Neural progenitor cell (in vitro differentiated cells): ENCODE measurements around the gene SLC6A7. TPM values are rescaled to one million over a fixed set of nuclear protein-coding genes. Genes with fewer than 3 reads are reported as not detected.

Source experiments
- DNase-seq: peaks from one replicate; pipeline ENCODE4 v3.0.0-alpha.2; 2016; ENCODE audit warnings: low spot score
- H2AFZ ChIP-seq: fragments of 200-600 bp; sonication (generic); replicated peaks from 2 replicates; pipeline ENCODE4 v1.6.1; 2016; ENCODE audit warnings: antibody characterized with exemption
- H3F3A ChIP-seq: fragments of 200-600 bp; sonication (generic); 2 replicates; pipeline ENCODE4 v1.6.1; 2016; ENCODE audit warnings: antibody characterized with exemption, low read depth
- H3K27ac ChIP-seq: fragments of 200-600 bp; sonication (generic); 2 replicates; pipeline ENCODE4 v1.5.1; 2016; ENCODE audit warnings: mild to moderate bottlenecking
- H3K27me3 ChIP-seq: fragments of 200-600 bp; sonication (generic); 2 replicates; pipeline ENCODE4 v1.6.1; 2016; ENCODE audit warnings: mild to moderate bottlenecking, moderate library complexity
- H3K36me3 ChIP-seq: fragments of 200-600 bp; sonication (generic); 2 replicates; pipeline ENCODE4 v1.5.1; 2016
- H3K4me1 ChIP-seq: fragments of 200-600 bp; sonication (generic); 2 replicates; pipeline ENCODE4 v1.6.1; 2016; ENCODE audit warnings: mixed run types
- H3K4me2 ChIP-seq: fragments of 200-600 bp; sonication (generic); 2 replicates; pipeline ENCODE4 v1.6.1; 2016
- H3K4me3 ChIP-seq: fragments of 200-600 bp; sonication (generic); 2 replicates; pipeline ENCODE4 v1.5.1; 2016
- H3K79me2 ChIP-seq: fragments of 200-600 bp; sonication (generic); 2 replicates; pipeline ENCODE4 v1.6.1; 2016; ENCODE audit warnings: low read depth
- H3K9ac ChIP-seq: fragments of 200-600 bp; sonication (generic); 2 replicates; pipeline ENCODE4 v1.6.1; 2016
- H3K9me3 ChIP-seq: fragments of 200-600 bp; sonication (generic); 2 replicates; pipeline ENCODE4 v1.5.1; 2016; ENCODE audit warnings: low read depth
- H4K20me1 ChIP-seq: fragments of 200-600 bp; sonication (generic); 2 replicates; pipeline ENCODE4 v1.6.1; 2016; ENCODE audit warnings: low read depth
- H3K27ac Mint-ChIP-seq: 3 replicates; pipeline ENCODE4 v1.8.0; 2021; ENCODE audit warnings: mixed read lengths
- H3K27me3 Mint-ChIP-seq: 2 replicates; pipeline ENCODE4 v1.8.0; 2022; ENCODE audit warnings: low read depth, mild to moderate bottlenecking, inconsistent platforms, moderate library complexity, mixed read lengths; ENCODE audit not compliant: insufficient read depth
- H3K36me3 Mint-ChIP-seq: 3 replicates; pipeline ENCODE4 v1.8.0; 2021; ENCODE audit warnings: mixed read lengths
- H3K4me1 Mint-ChIP-seq: 3 replicates; pipeline ENCODE4 v1.8.0; 2021; ENCODE audit warnings: mixed read lengths
- H3K4me3 Mint-ChIP-seq: 3 replicates; pipeline ENCODE4 v1.8.0; 2021; ENCODE audit warnings: mild to moderate bottlenecking, moderate library complexity, mixed read lengths
- H3K9me3 Mint-ChIP-seq: 3 replicates; pipeline ENCODE4 v1.8.0; 2020; ENCODE audit warnings: mixed read lengths
- EZH2 ChIP-seq: fragments of 200-600 bp; sonication (generic); IDR thresholded peaks from 2 replicates; pipeline ENCODE4 v1.6.1; 2017; ENCODE audit warnings: antibody characterized with exemption, mild to moderate bottlenecking, moderate library complexity
- EZH2phosphoT487 ChIP-seq: fragments of 200-600 bp; sonication (generic); IDR thresholded peaks from 2 replicates; pipeline ENCODE4 v1.6.1; 2017; ENCODE audit warnings: antibody characterized with exemption
- total RNA-seq: library from RNA; depleted of rRNA; stranded (reverse); fragments of >200 nt; gene quantifications from 2 replicates; pipeline ENCODE4 v1.2.3, GENCODE V29; 2015; ENCODE audit warnings: low replicate concordance
- TF ChIP-seq, protein P1 (sequence below): fragments of 200-600 bp; sonication (generic); IDR thresholded peaks from 2 replicates; pipeline ENCODE4 v1.5.1; 2017; ENCODE audit warnings: antibody characterized with exemption, mild to moderate bottlenecking

SLC6A7 gene
- total RNA-seq, 1 donor from 2014 or later = not detected

DNA sequence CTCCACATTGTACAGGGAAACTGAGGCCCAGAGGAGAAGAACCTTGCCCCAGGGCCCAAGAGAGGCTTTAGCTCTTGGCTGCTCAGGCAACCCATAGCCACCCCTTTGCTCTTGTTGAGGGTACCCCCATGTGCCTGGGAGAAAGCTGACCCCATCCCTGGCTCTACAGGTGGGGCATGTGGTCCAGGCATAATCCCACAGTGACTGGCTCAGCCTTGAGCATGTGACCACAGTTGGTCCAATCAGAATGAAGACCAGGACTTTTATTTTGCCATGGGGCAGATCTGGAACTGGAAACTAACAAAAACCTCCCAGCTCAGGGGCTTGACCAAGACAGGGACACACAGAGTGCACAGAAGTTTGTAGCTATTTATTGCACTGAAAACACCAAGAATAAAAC, 29.3 kb downstream of the SLC6A7 start:
- Mint-ChIP-seq H3K27me3 (peaks cover 2% of the 10 kb centered on the region), H3K9me3 (no peaks in the 10 kb centered on the region), H3K36me3 (no peaks in the 10 kb centered on the region), H3K27ac (no peak overlapping the region), H3K4me1 (no peaks in the 10 kb centered on the region), H3K4me3 (no peak overlapping the region)
- H3F3A ChIP-seq = no peaks in the 10 kb centered on the region
- no peaks in the 10 kb centered on the region for H3K36me3 ChIP-seq
- H3K4me1 ChIP-seq = peaks cover 4% of the 10 kb centered on the region
- H3K9me3 ChIP-seq = no peaks in the 10 kb centered on the region
- no peaks in the 10 kb centered on the region for H3K79me2 ChIP-seq
- no peak overlapping the region for H3K4me2 ChIP-seq
- no peak overlapping the region for H3K4me3 ChIP-seq
- H2AFZ ChIP-seq = no peak overlapping the region
- H3K27me3 ChIP-seq = peaks cover 12% of the 10 kb centered on the region
- no peak overlapping the region for H3K27ac ChIP-seq
- no peaks in the 10 kb centered on the region for H4K20me1 ChIP-seq
- TF ChIP-seq EZH2phosphoT487 (no peak), EZH2 (no peak)
- TF ChIP-seq, protein P1, sequence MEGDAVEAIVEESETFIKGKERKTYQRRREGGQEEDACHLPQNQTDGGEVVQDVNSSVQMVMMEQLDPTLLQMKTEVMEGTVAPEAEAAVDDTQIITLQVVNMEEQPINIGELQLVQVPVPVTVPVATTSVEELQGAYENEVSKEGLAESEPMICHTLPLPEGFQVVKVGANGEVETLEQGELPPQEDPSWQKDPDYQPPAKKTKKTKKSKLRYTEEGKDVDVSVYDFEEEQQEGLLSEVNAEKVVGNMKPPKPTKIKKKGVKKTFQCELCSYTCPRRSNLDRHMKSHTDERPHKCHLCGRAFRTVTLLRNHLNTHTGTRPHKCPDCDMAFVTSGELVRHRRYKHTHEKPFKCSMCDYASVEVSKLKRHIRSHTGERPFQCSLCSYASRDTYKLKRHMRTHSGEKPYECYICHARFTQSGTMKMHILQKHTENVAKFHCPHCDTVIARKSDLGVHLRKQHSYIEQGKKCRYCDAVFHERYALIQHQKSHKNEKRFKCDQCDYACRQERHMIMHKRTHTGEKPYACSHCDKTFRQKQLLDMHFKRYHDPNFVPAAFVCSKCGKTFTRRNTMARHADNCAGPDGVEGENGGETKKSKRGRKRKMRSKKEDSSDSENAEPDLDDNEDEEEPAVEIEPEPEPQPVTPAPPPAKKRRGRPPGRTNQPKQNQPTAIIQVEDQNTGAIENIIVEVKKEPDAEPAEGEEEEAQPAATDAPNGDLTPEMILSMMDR = no peak
- no peak overlapping the region for H3K9ac ChIP-seq
- no peak for DNase-seq

DNA sequence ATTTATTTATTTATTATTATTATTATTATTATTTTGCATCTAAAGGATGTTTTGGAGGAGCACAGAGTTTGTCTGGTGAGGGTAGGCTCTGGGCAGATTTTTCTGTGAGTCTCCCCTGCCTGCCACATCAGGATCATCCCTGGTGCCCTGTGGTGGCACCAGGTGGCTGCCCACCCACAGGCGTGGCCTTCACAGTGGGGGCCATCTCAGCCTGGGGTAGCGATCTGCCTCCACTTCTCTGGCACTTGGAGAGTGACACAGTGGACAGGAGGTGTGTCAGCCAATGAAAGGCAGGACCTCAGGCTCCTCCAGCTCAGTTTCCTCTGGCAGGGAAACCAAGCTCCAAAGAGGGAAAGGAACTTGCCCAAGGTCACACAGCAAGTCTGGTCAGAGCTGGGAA, 30.0 kb downstream of the SLC6A7 start:
- H3K9me3 ChIP-seq = no peaks in the 10 kb centered on the region
- H3K27ac ChIP-seq = no peak overlapping the region
- H3F3A ChIP-seq = no peaks in the 10 kb centered on the region
- H3K4me3 ChIP-seq = no peak overlapping the region
- no peak for TF ChIP-seq EZH2phosphoT487
- no peak for TF ChIP-seq EZH2
- TF ChIP-seq, protein P1 = no peak
- Mint-ChIP-seq H3K36me3 (no peaks in the 10 kb centered on the region), H3K27ac (no peak overlapping the region), H3K4me1 (peaks cover 7% of the 10 kb centered on the region), H3K27me3 (peaks cover 2% of the 10 kb centered on the region), H3K4me3 (no peak overlapping the region), H3K9me3 (no peaks in the 10 kb centered on the region)
- no peaks in the 10 kb centered on the region for H3K79me2 ChIP-seq
- no peaks in the 10 kb centered on the region for H3K36me3 ChIP-seq
- H4K20me1 ChIP-seq = no peaks in the 10 kb centered on the region
- no peak for DNase-seq
- peaks cover 4% of the 10 kb centered on the region for H3K4me1 ChIP-seq
- H2AFZ ChIP-seq = no peak overlapping the region
- no peak overlapping the region for H3K4me2 ChIP-seq
- H3K27me3 ChIP-seq = peaks cover 12% of the 10 kb centered on the region
- H3K9ac ChIP-seq = no peak overlapping the region

DNA sequence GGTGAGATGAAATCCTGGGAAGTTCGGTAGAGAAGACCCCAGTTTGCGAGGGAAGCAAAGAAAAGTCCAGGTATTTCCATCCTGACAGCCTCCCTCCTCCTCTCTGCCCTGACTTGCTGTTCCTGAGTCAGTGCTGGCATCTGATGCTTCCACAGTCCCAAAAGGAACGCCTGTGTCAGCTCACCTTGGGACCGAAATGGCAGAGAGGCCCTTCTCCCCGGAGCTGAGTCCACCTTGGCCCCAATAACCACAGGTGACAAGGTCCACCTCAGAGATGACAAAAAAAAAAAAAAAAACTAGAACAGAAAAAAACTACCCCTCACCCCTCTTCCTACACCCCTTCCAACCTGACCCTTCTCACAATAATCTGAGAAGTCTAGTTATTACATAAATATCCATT, 31.6 kb downstream of the SLC6A7 start:
- DNase-seq = no peak
- Mint-ChIP-seq H3K4me3 (peak overlapping the region; percentile 5), H3K4me1 (peaks cover 7% of the 10 kb centered on the region), H3K27me3 (peaks cover 2% of the 10 kb centered on the region), H3K27ac (peak overlapping the region; percentile 68), H3K9me3 (no peaks in the 10 kb centered on the region), H3K36me3 (no peaks in the 10 kb centered on the region)
- Histone ChIP-seq H3K4me2 (no peak overlapping the region), H3K79me2 (no peaks in the 10 kb centered on the region), H3K27ac (no peak overlapping the region), H3F3A (no peaks in the 10 kb centered on the region), H4K20me1 (no peaks in the 10 kb centered on the region), H3K4me3 (no peak overlapping the region), H3K9me3 (no peaks in the 10 kb centered on the region), H3K4me1 (peaks cover 4% of the 10 kb centered on the region), H3K27me3 (peaks cover 12% of the 10 kb centered on the region), H2AFZ (no peak overlapping the region), H3K36me3 (no peaks in the 10 kb centered on the region), H3K9ac (no peak overlapping the region)
- TF ChIP-seq, protein P1 = no peak
- TF ChIP-seq EZH2 (no peak), EZH2phosphoT487 (no peak)
